GM19328 (cell line): ENCODE measurements around the gene SCNN1A.

Experiments
- ATAC-seq: cut with Tn5 transposase; IDR thresholded peaks from one replicate; pipeline ENCODE4 v1.9.1; 2021; ENCODE audit warnings: mild to moderate bottlenecking, moderate library complexity; ENCODE audit not compliant: unreplicated experiment

Gene SCNN1A

GRCh38 chr12:6335451-6336078 is 39.8 kb downstream of the SCNN1A start:
- peak; percentile 73 for ATAC-seq

DNA sequence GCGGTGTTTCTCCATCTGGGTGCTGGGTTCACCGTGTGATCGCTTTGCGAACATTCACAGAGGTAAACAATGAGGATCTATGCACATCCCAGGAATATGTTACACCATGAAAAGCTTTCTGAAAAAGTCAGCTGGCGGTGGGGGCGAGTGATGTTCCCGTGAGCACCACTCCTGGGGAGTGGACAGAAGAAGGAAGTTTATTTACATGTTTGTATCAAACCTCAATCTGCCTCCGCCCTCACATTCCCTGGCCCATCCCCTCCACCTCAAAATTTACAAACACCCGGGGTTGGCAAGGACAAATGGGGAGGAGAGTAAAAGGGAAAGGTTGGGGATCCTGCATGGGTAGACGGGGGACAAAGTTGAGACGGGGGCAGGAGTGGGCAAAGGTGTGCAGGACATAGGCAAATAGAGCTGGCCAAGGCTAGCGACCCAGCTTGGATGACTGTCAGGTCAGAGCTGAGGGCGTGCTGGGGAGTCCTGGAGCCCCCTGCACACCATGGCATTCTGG is 40.4 kb downstream of the SCNN1A start:
- ATAC-seq = no peak

DNA sequence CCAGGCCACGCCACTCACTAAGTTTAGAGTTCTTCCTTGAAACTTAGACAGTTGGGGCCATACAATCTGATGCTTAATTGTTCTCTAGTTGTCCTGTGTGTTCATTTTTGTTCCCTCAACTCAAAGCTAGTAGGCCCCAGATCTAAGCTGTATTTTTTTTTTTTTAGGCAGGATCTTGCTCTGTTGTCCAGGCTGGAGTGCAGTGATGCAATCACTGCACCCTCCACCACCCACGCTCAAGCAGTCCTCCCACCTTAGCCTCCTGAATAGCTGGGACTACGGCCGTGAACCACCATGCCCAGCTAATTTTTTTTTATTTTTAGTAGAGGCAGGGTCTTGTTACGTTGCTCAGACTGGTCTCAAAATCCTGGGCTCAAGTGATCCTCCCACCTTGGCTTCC is 41.0 kb downstream of the SCNN1A start:
- no peak for ATAC-seq

DNA sequence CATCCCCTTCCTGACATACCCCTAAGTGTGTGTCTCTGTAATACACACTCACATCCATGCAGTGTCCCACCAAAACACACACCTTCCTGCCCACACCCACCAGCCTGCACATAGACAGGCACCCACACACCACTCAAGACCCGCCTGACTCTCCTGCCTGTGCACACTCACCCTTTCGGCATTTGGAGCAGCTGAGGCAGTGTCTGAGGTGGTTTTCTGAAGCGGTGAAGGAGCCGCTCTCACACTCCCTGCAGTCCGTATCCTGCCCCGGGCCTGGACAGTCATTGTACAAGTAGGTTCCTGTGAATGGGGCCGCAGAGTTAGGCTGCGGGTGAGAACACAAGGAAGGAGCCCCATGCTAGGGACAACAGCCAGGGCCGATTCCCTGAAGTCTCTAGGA is 41.8 kb downstream of the SCNN1A start:
- ATAC-seq = no peak

DNA sequence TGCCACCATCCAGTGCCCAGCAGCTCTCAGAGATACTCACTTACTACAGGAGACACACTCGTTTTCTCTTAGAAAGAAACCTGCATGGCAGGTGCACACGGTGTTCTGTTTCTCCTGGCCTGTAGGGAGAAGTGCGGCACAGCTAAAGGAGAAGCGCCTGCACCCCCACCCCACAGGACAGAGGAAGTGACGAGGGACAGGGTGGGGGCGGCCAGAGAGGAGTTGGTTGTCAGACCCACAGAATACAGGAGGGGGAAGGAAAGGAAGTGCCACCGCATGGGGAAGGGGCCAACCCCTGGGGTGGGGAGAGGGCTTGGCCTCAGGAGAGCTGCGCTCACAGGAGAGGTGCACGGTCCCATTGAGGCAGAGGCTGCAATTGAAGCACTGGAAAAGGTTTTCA is 42.3 kb downstream of the SCNN1A start:
- ATAC-seq = no peak

- no peak for ATAC-seq
These were observed 42.9 kb downstream of the SCNN1A start for GRCh38 chr12:6332459-6332858.

DNA sequence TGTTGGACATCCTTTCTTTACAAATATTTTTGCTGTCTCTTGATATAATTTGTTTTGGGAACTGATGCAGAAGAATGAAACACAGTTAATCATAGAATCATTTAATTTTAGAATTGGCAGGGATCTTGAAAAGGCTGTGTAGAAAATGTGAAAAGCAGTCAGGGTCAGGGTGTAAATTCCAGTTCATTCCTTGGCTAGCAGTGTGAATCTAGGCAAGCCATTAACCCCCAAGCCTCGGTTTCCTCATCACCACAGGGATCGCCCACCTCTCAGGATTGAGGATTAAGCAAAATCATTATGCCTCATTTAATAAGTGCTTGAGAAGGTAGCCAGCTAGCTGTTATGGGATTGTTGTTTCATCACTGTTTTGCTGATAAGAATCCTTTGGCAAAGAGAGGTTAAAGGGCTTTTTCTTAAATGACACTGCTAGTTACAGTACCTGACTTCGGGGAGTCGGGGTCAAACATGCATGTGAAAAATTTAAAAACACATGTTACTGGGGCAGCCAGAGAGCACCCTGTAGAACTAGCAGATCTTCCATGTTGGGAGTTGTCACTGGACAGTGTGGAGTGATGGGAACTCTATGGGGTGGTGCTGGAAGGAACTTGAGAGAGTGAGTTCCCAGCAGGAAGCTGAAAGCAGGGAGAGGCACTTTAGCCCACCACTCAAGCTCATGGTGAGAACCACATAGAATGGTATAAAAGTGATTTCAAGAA is 44.2 kb downstream of the SCNN1A start:
- ATAC-seq = no peak

- ATAC-seq = no peak
These were observed 45.2 kb downstream of the SCNN1A start for GRCh38 chr12:6330192-6330591.

DNA sequence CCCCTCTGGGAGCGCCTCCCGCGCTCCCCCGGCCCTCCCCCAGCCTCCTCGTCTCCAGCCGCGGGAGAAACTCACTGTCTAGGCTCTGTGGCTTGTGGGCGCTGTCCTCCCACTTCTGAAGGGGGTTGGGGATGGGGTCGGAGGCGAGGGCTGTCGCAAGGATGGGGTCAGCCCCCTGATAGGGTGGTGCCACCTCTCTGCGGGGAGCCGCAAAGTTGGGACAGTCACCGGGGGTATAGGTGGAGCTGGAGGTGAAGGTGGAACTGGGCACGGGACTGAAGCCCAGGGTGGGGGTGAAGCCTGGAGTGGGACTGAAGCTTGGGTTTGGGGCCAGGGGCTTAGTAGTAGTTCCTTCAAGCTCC is 45.7 kb downstream of the SCNN1A start:
- no peak for ATAC-seq

- ATAC-seq = no peak
These were observed 46.2 kb downstream of the SCNN1A start for GRCh38 chr12:6328945-6329702.

DNA sequence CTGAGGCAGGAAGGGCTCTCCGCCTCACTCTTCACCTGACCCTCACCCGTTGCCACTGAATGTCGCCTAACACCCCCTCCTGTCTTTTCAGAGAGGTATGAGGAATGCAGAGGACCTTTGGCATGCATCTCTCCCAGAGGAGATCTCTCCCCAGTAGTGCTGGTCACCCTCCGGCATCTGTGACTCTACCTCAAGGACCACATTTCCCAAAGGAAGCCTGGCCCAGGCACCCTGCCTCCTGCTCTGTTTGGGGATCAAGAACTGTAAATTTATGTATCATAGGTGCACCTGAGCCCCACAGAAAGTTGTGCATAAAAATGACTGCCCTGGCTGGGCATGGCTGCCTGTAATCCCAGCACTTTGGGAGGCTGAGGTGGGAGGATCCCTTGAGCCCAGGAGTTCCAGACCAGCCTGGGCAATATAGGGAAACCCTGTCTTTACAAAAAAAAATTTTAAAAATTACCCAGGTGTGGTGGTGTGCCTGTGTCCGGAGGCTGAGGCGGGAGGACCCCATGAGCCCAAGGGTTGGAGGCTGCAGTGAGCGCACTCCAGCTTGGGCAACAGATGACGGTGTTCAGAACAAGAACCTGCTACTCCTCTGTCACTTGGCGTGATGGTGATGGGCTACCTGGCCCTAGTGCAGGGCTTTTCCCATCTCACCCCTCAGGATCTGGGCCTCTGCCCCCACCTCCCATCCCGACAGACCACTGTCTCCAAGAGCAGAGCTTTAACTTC is 47.2 kb downstream of the SCNN1A start:
- no peak for ATAC-seq

- ATAC-seq = no peak
These were observed 47.9 kb downstream of the SCNN1A start for GRCh38 chr12:6327229-6328041.

DNA sequence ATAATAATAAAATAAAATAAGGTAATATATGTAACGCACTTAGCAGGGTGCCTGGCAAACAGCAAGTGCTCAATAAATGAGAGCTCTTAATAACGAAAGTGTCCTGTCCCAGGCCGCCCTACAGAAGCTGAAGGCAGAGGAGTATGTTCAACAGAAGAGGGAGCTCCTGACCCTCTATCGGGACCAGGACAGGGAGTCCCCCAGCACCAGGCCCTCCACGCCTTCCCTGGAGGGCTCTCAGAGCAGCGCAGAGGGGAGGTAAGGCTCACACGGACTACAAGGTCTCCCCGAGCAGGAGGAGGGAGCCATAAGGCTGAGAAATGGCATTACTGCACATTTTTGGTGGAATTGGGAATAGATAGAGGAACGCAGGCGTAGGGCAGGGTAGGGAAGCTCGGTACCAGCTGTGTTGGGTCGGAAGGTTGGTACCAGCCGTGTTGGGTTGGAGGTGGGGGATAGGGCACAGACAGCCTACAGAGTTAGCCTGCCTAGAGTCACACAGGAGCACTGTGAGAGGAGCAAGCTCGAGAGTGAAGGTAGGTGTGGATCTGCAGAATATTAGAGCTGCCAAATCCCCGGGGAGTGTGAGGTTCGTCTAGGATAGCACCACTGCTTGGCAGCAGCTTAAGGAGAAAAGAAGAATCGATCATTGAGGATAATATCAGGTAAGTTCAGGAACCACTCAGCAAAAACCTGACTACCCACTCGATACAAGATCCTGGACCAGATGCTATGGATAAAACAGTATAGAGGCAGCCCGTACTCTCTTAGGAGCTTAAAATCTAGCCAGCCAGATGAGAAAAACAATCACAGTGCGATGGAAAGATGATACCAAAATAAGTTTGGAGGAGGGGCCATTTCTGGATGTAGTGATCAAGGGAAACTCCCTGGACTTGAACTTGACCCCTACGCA is 48.8 kb downstream of the SCNN1A start:
- ATAC-seq = no peak

GRCh38 chr12:6324936-6325750 is 50.2 kb downstream of the SCNN1A start:
- no peak for ATAC-seq

- ATAC-seq = no peak
These were observed 51.2 kb downstream of the SCNN1A start for GRCh38 chr12:6323995-6324711.

GRCh38 chr12:6323340-6323994 is 51.9 kb downstream of the SCNN1A start:
- no peak for ATAC-seq

DNA sequence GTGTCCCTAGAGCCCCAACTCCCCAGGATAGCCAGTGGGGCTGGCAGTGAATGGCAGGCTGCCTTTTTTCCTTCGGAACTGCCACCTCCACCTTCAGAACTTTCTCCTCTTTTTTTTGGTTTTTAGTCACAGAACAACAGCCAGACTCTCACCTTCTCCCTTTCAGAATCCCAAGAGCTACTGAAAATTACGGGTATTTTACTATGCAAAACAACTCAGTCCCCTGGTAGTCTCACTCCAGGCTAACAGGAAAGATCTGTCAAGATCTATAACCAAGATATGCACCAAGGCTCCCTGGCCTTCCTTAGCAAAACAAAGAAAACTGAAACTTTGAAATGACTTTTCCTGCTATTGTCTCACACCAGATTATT is 52.4 kb downstream of the SCNN1A start:
- no peak for ATAC-seq
